K562 (cell line): Measurements from ENCODE around the gene SOS1. TPM values are rescaled to one million over a fixed set of nuclear protein-coding genes. Genes with fewer than 3 reads are reported as not detected.

Source experiments
- ARNT ChIP-seq, 2 experiments: fragments of 450-650 bp; IDR thresholded peaks; 2 replicates each; pipeline ENCODE4 v1.6.1; 2016; ENCODE audit warnings: mild to moderate bottlenecking in 1 of 2
- CCAR2 ChIP-seq: fragments of 200-400 bp; formaldehyde crosslinking; IDR thresholded peaks from 2 replicates; pipeline ENCODE4 v1.6.1; 2017; ENCODE audit warnings: mild to moderate bottlenecking, low read depth, low read length
- CXXC5 ChIP-seq: fragments of 250-450 bp; sonication (Bioruptor Pico); IDR thresholded peaks from 2 replicates; pipeline ENCODE4 v1.8.0; 2022; ENCODE audit warnings: inconsistent platforms, mild to moderate bottlenecking, moderate library complexity
- DPF2 ChIP-seq: fragments of 450-650 bp; IDR thresholded peaks from 2 replicates; pipeline ENCODE4 v1.6.1; 2016
- ELK3 ChIP-seq: fragments of 450-650 bp; formaldehyde crosslinking; IDR thresholded peaks from 2 replicates; pipeline ENCODE4 v1.4.0; 2020; ENCODE audit warnings: mild to moderate bottlenecking
- FOXP4 ChIP-seq: sonication (generic); formaldehyde crosslinking; IDR thresholded peaks from 2 replicates; pipeline ENCODE4 v1.8.0; 2022; ENCODE audit warnings: mild to moderate bottlenecking, missing genetic modification reagents, borderline replicate concordance
- GTF2E2 ChIP-seq: fragments of 200-800 bp; sonication (Bioruptor generic); IDR thresholded peaks from 2 replicates; pipeline ENCODE4 v1.6.1; 2016; ENCODE audit warnings: missing genetic modification characterization, missing compliant biosample characterization
- HDAC2 ChIP-seq: fragments of 450-650 bp; IDR thresholded peaks from 2 replicates; pipeline ENCODE4 v1.6.1; 2016; ENCODE audit warnings: mild to moderate bottlenecking
- HMGXB4 ChIP-seq: sonication (generic); formaldehyde crosslinking; IDR thresholded peaks from 2 replicates; pipeline ENCODE4 v1.8.1; 2023; ENCODE audit warnings: mild to moderate bottlenecking, missing genetic modification reagents
- MLX ChIP-seq, 2 experiments: fragments of 450-650 bp in 1 of 2; sonication (generic) in 1 of 2; formaldehyde crosslinking; conservative IDR thresholded peaks; 2 replicates each; pipeline versions ENCODE4 v1.4.0 to v1.8.1; 2020 to 2022; ENCODE audit warnings: mild to moderate bottlenecking in 1 of 2, missing genetic modification reagents in 1 of 2
- MNT ChIP-seq, 2 experiments: fragments of 450-650 bp; conservative IDR thresholded peaks; 2 replicates each; pipeline ENCODE4 v1.6.1; 2017; ENCODE audit warnings: mild to moderate bottlenecking in 2 of 2, moderate library complexity in 2 of 2
- MTF1 ChIP-seq: fragments of 250-450 bp; sonication (Bioruptor Pico); IDR thresholded peaks from 2 replicates; pipeline ENCODE4 v1.9.0; 2021; ENCODE audit warnings: moderate library complexity, mild to moderate bottlenecking, inconsistent platforms, borderline replicate concordance
- OTX1 ChIP-seq: fragments of 450-650 bp; formaldehyde crosslinking; IDR thresholded peaks from 2 replicates; pipeline ENCODE4 v1.4.0; 2022; ENCODE audit warnings: mild to moderate bottlenecking
- STAT5A ChIP-seq: IDR thresholded peaks from 2 replicates; pipeline ENCODE4 v1.6.1; 2012; ENCODE audit warnings: low read length, inconsistent platforms, borderline replicate concordance
- STAT5B ChIP-seq: fragments of 250-450 bp; sonication (Bioruptor Pico); IDR thresholded peaks from 2 replicates; pipeline ENCODE4 v1.8.0; 2021; ENCODE audit warnings: mild to moderate bottlenecking, inconsistent platforms
- TCF7 ChIP-seq: sonication (generic); IDR thresholded peaks from 2 replicates; pipeline ENCODE4 v1.6.1; 2016; ENCODE audit warnings: antibody characterized with exemption, borderline replicate concordance
- ZC3H11A ChIP-seq: IDR thresholded peaks from 2 replicates; pipeline ENCODE4 v1.6.1; 2012; ENCODE audit warnings: low read depth, low read length, improper control_type of control experiment
- ZNF239 ChIP-seq: fragments of 250-450 bp; sonication (Bioruptor Pico); IDR thresholded peaks from 2 replicates; pipeline ENCODE4 v1.4.0; 2020; ENCODE audit warnings: mild to moderate bottlenecking
- ZNF316 ChIP-seq: fragments of 450-650 bp; IDR thresholded peaks from 2 replicates; pipeline ENCODE4 v1.6.1; 2016
- ZNF41 ChIP-seq: fragments of 250-450 bp; sonication (Bioruptor Pico); conservative IDR thresholded peaks from 2 replicates; pipeline ENCODE4 v1.4.0; 2020; ENCODE audit warnings: mild to moderate bottlenecking
- ZNF668 ChIP-seq: fragments of 250-450 bp; sonication (Bioruptor Pico); IDR thresholded peaks from 2 replicates; pipeline ENCODE4 v1.8.0; 2022; ENCODE audit warnings: mild to moderate bottlenecking, inconsistent platforms
- ZNF785 ChIP-seq: fragments of 250-450 bp; sonication (Bioruptor Pico); IDR thresholded peaks from 2 replicates; pipeline ENCODE4 v1.4.0; 2020; ENCODE audit warnings: mild to moderate bottlenecking
- polyA plus RNA-seq, 8 experiments: library from polyadenylated mRNA; depleted of rRNA in 4 of 8; stranded (reverse) in 5 of 8; unstranded in 3 of 8; fragments of >200 nt; fragmentation: Nextera tagmentation in 2 of 8; fragmentation: Illumina TruSeq in 1 of 8; extraction: Ambion mirVana in 2 of 8; extraction: Trizol in 1 of 8; gene quantifications; 2 replicates each; pipeline versions ENCODE4 v1.2.1 to v1.2.3, GENCODE V29; 2011 to 2014; ENCODE audit warnings: inconsistent platforms in 1 of 8, missing spikeins in 1 of 8
- total RNA-seq, 7 experiments: library from RNA; depleted of rRNA in 6 of 7; stranded (reverse); fragments of >200 nt in 6 of 7; fragmentation: Illumina TruSeq in 2 of 7; extraction: Trizol in 2 of 7; gene quantifications; 2 replicates each; pipeline versions ENCODE4 v1.2.1 to v1.2.3, GENCODE V29; 2011 to 2021; ENCODE audit warnings: low replicate concordance in 1 of 7

The SOS1 gene
- total and polyA plus RNA-seq, 9 of the 15 experiments (the other 6 are each of a cell fraction or from before 2014, with no cell fraction given): 2.5 to 27.1 (median 16.3) TPM

GRCh38 chr2:39150102-39150562 lies 29.3 kb upstream of the SOS1 start (continued):
- TF ChIP-seq HMGXB4 (CRISPR knock-in tag): no peak
- peak; percentile 43; the same call in 1 of the 2 replicates for TF ChIP-seq HDAC2
- TF ChIP-seq ZNF239: peak; percentile 91
- peak; percentile 40; the same call in 1 of the 2 replicates for TF ChIP-seq DPF2
- TF ChIP-seq ELK3: peak; percentile 88; the same call in 1 of the 2 replicates
- peak; percentile 93 for TF ChIP-seq OTX1 (CRISPR knock-in tag)
- peak; percentile 92 for TF ChIP-seq ZNF41
- no peak for TF ChIP-seq TCF7
- TF ChIP-seq ARNT (IDR thresholded peaks at IDR 0.05): no peak; a peak in 1 of 4 replicates
- TF ChIP-seq GTF2E2 (tag): peak; percentile 88; the same call in 1 of the 2 replicates
- no peak for TF ChIP-seq ZC3H11A
- peak; percentile 89 for TF ChIP-seq ZNF668 (CRISPR knock-in tag)
- TF ChIP-seq STAT5B: no peak
- TF ChIP-seq MTF1 (CRISPR knock-in tag): peak; percentile 75; the same call in 1 of the 2 replicates
- TF ChIP-seq MLX (CRISPR knock-in tag; conservative IDR thresholded peaks at IDR 0.05): no peak
- no peak for TF ChIP-seq ZNF316
- no peak for TF ChIP-seq STAT5A
- TF ChIP-seq FOXP4 (CRISPR knock-in tag): no peak
- no peak for TF ChIP-seq ZNF785 (CRISPR knock-in tag)
- no peak for TF ChIP-seq MNT (conservative IDR thresholded peaks at IDR 0.05)
- peak; percentile 96 for TF ChIP-seq CXXC5 (CRISPR knock-in tag)
- TF ChIP-seq CCAR2: no peak
